ENCODE measurements around the gene ABCA1.
A peak's percentile ranks its signal among the peaks of the same experiment; 100 is the strongest.
"Not testable (repeated sequence)": the region's sequence is repeated elsewhere in the genome, so short reads cannot be mapped to it uniquely, and the experiment has no call there.

The ABCA1 gene

GRCh38 chr9:104941597-104941996, 13.6 kb upstream of the ABCA1 start:
- H3K4me1 ChIP-seq (ENCODE audit: insufficient read depth, low read length), result peaks cover 5% of the 10 kb centered on the region
- no peak overlapping the region for H3K27ac ChIP-seq (ENCODE audit: low read length)
- no peaks in the 10 kb centered on the region for H3K36me3 ChIP-seq (ENCODE audit: insufficient read depth, low read depth, low read length)
- no peaks in the 10 kb centered on the region for H3K27me3 ChIP-seq (ENCODE audit: insufficient read depth, low read length)
- no peak overlapping the region for H3K9ac ChIP-seq (ENCODE audit: low read depth, low read length)
- H3K9me3 ChIP-seq (ENCODE audit: insufficient read depth, low read depth, low read length), result no peaks in the 10 kb centered on the region
- H3K4me3 ChIP-seq (ENCODE audit: low read length), result no peak overlapping the region

GRCh38 chr9:104936291-104936690, 8.3 kb upstream of the ABCA1 start:
- peaks cover 18% of the 10 kb centered on the region for H3K4me1 ChIP-seq (ENCODE audit: insufficient read depth, low read length)
- H3K36me3 ChIP-seq (ENCODE audit: insufficient read depth, low read depth, low read length), result no peaks in the 10 kb centered on the region
- H3K27ac ChIP-seq (ENCODE audit: low read length), result no peak overlapping the region
- H3K27me3 ChIP-seq (ENCODE audit: insufficient read depth, low read length), result no peaks in the 10 kb centered on the region
- no peak overlapping the region for H3K4me3 ChIP-seq (ENCODE audit: low read length)
- H3K9me3 ChIP-seq (ENCODE audit: insufficient read depth, low read depth, low read length), result no peaks in the 10 kb centered on the region
- H3K9ac ChIP-seq (ENCODE audit: low read depth, low read length), result no peak overlapping the region

GRCh38 chr9:104935501-104935810, 7.5 kb upstream of the ABCA1 start:
- not testable (repeated sequence) for H3K27ac ChIP-seq (ENCODE audit: low read length); H3K36me3 ChIP-seq (ENCODE audit: insufficient read depth, low read depth, low read length); H3K9me3 ChIP-seq (ENCODE audit: insufficient read depth, low read depth, low read length); H3K27me3 ChIP-seq (ENCODE audit: insufficient read depth, low read length); H3K9ac ChIP-seq (ENCODE audit: low read depth, low read length); H3K4me3 ChIP-seq (ENCODE audit: low read length)
- H3K4me1 ChIP-seq (ENCODE audit: insufficient read depth, low read length), result peaks cover 15% of the 10 kb centered on the region

- H3K27ac ChIP-seq (ENCODE audit: low read length), result no peak overlapping the region
- H3K9me3 ChIP-seq (ENCODE audit: insufficient read depth, low read depth, low read length), result no peaks in the 10 kb centered on the region
These were observed 6.9 kb upstream of the ABCA1 start for GRCh38 chr9:104934691-104935500.

GRCh38 chr9:104933091-104933490, 5.1 kb upstream of the ABCA1 start:
- H3K36me3 ChIP-seq (ENCODE audit: insufficient read depth, low read depth, low read length); H3K27ac ChIP-seq (ENCODE audit: low read length); H3K9me3 ChIP-seq (ENCODE audit: insufficient read depth, low read depth, low read length); H3K4me3 ChIP-seq (ENCODE audit: low read length); H3K27me3 ChIP-seq (ENCODE audit: insufficient read depth, low read length); H3K9ac ChIP-seq (ENCODE audit: low read depth, low read length): not testable (repeated sequence)
- H3K4me1 ChIP-seq (ENCODE audit: insufficient read depth, low read length), result peaks cover 20% of the 10 kb centered on the region

More at GRCh38 chr9:104934691-104935500, 6.9 kb upstream of the ABCA1 start:
- Histone ChIP-seq H3K4me1 (ENCODE audit: insufficient read depth, low read length) (peaks cover 15% of the 10 kb centered on the region), H3K36me3 (ENCODE audit: insufficient read depth, low read depth, low read length) (no peaks in the 10 kb centered on the region), H3K9ac (ENCODE audit: low read depth, low read length) (no peak overlapping the region), H3K4me3 (ENCODE audit: low read length) (no peak overlapping the region), H3K27me3 (ENCODE audit: insufficient read depth, low read length) (no peaks in the 10 kb centered on the region)

- Histone ChIP-seq H3K27ac (ENCODE audit: low read length) (no peak overlapping the region), H3K36me3 (ENCODE audit: insufficient read depth, low read depth, low read length) (no peaks in the 10 kb centered on the region), H3K27me3 (ENCODE audit: insufficient read depth, low read length) (peaks cover 15% of the 10 kb centered on the region; the same call in 1 of the 2 replicates), H3K9me3 (ENCODE audit: insufficient read depth, low read depth, low read length) (no peaks in the 10 kb centered on the region), H3K4me3 (ENCODE audit: low read length) (no peak overlapping the region), H3K9ac (ENCODE audit: low read depth, low read length) (no peak overlapping the region), H3K4me1 (ENCODE audit: insufficient read depth, low read length) (peaks cover 20% of the 10 kb centered on the region)
These were observed 3.3 kb upstream of the ABCA1 start for GRCh38 chr9:104931256-104931655.

GRCh38 chr9:104927216-104927911, 591 bp downstream of the ABCA1 start:
- H3K4me1 ChIP-seq (ENCODE audit: insufficient read depth, low read length), result peaks cover 7% of the 10 kb centered on the region; the same call in 1 of the 2 replicates
- H3K4me3 ChIP-seq (ENCODE audit: low read length), result peak overlapping the region; percentile 86
- peak overlapping the region; percentile 83 for H3K9ac ChIP-seq (ENCODE audit: low read depth, low read length)
- peaks cover 19% of the 10 kb centered on the region; the same call in 1 of the 2 replicates for H3K27me3 ChIP-seq (ENCODE audit: insufficient read depth, low read length)
- H3K27ac ChIP-seq (ENCODE audit: low read length), result no peak overlapping the region
- H3K36me3 ChIP-seq (ENCODE audit: insufficient read depth, low read depth, low read length), result peaks cover 3% of the 10 kb centered on the region; the same call in 1 of the 2 replicates
- H3K9me3 ChIP-seq (ENCODE audit: insufficient read depth, low read depth, low read length), result no peaks in the 10 kb centered on the region

- no peak overlapping the region for H3K27ac ChIP-seq (ENCODE audit: low read length)
- no peak overlapping the region for H3K4me3 ChIP-seq (ENCODE audit: low read length)
- H3K27me3 ChIP-seq (ENCODE audit: insufficient read depth, low read length), result peaks cover 15% of the 10 kb centered on the region; the same call in 1 of the 2 replicates
- no peaks in the 10 kb centered on the region for H3K9me3 ChIP-seq (ENCODE audit: insufficient read depth, low read depth, low read length)
- no peak overlapping the region for H3K9ac ChIP-seq (ENCODE audit: low read depth, low read length)
- peaks cover 2% of the 10 kb centered on the region; the same call in 1 of the 2 replicates for H3K4me1 ChIP-seq (ENCODE audit: insufficient read depth, low read length)
- peaks cover 3% of the 10 kb centered on the region; the same call in 1 of the 2 replicates for H3K36me3 ChIP-seq (ENCODE audit: insufficient read depth, low read depth, low read length)
These were observed 4.2 kb downstream of the ABCA1 start for GRCh38 chr9:104923740-104924139.

GRCh38 chr9:104923289-104923688, 4.7 kb downstream of the ABCA1 start:
- peaks cover 15% of the 10 kb centered on the region; the same call in 1 of the 2 replicates for H3K27me3 ChIP-seq (ENCODE audit: insufficient read depth, low read length)
- peaks cover 3% of the 10 kb centered on the region; the same call in 1 of the 2 replicates for H3K36me3 ChIP-seq (ENCODE audit: insufficient read depth, low read depth, low read length)
- H3K4me3 ChIP-seq (ENCODE audit: low read length), result no peak overlapping the region
- no peak overlapping the region for H3K9ac ChIP-seq (ENCODE audit: low read depth, low read length)
- no peaks in the 10 kb centered on the region for H3K9me3 ChIP-seq (ENCODE audit: insufficient read depth, low read depth, low read length)
- H3K4me1 ChIP-seq (ENCODE audit: insufficient read depth, low read length), result no peaks in the 10 kb centered on the region
- no peak overlapping the region for H3K27ac ChIP-seq (ENCODE audit: low read length)

GRCh38 chr9:104922748-104923147, 5.2 kb downstream of the ABCA1 start:
- H3K9me3 ChIP-seq (ENCODE audit: insufficient read depth, low read depth, low read length); H3K27ac ChIP-seq (ENCODE audit: low read length); H3K4me1 ChIP-seq (ENCODE audit: insufficient read depth, low read length); H3K36me3 ChIP-seq (ENCODE audit: insufficient read depth, low read depth, low read length); H3K9ac ChIP-seq (ENCODE audit: low read depth, low read length); H3K4me3 ChIP-seq (ENCODE audit: low read length): not testable (repeated sequence)
- H3K27me3 ChIP-seq (ENCODE audit: insufficient read depth, low read length), result peaks cover 14% of the 10 kb centered on the region; the same call in 1 of the 2 replicates

GRCh38 chr9:104921067-104921741, 6.8 kb downstream of the ABCA1 start:
- H3K4me3 ChIP-seq (ENCODE audit: low read length), result no peak overlapping the region
- H3K27ac ChIP-seq (ENCODE audit: low read length), result no peak overlapping the region
- 0 out of 2 replicates have a peak, but pooled peaks cover 4% of the 10 kb centered on the region for H3K27me3 ChIP-seq (ENCODE audit: insufficient read depth, low read length)
- no peaks in the 10 kb centered on the region for H3K9me3 ChIP-seq (ENCODE audit: insufficient read depth, low read depth, low read length)
- no peaks in the 10 kb centered on the region for H3K4me1 ChIP-seq (ENCODE audit: insufficient read depth, low read length)
- no peak overlapping the region for H3K9ac ChIP-seq (ENCODE audit: low read depth, low read length)
- H3K36me3 ChIP-seq (ENCODE audit: insufficient read depth, low read depth, low read length), result peaks cover 3% of the 10 kb centered on the region; the same call in 1 of the 2 replicates

All from iPS-20b (cell line).